Activated T-cell treated with anti-CD3 and anti-CD28 coated beads, Interleukin-2, amount 50 U/mL, for 4 hours (primary cell): ENCODE data around the gene OPRL1. TPM values are rescaled to one million over a fixed set of nuclear protein-coding genes. Genes with fewer than 3 reads are reported as not detected.
"Not testable (repeated sequence)": the region's sequence is repeated elsewhere in the genome, so short reads cannot be mapped to it uniquely, and the experiment has no call there.

Experiments
- ATAC-seq, 2 donors: fragments of 200-7000 bp; cut with Tn5 transposase; one replicate each; pipeline ENCODE4 v1.10.0; 2021
- DNase-seq: peaks from one replicate; pipeline ENCODE4 v3.0.0-alpha.2; 2020
- H3K27me3 Mint-ChIP-seq: one replicate; pipeline ENCODE4 v1.8.0; 2021; ENCODE audit warnings: low read depth, mixed read lengths
- H3K36me3 Mint-ChIP-seq: one replicate; pipeline ENCODE4 v1.8.0; 2022; ENCODE audit warnings: mixed read lengths; ENCODE audit not compliant: insufficient read depth
- H3K4me1 Mint-ChIP-seq: one replicate; pipeline ENCODE4 v1.8.0; 2021; ENCODE audit warnings: low read depth, mixed read lengths
- H3K4me3 Mint-ChIP-seq: one replicate; pipeline ENCODE4 v1.8.0; 2021; ENCODE audit warnings: mild to moderate bottlenecking, moderate library complexity, mixed read lengths
- H3K9me3 Mint-ChIP-seq: one replicate; pipeline ENCODE4 v1.8.0; 2021; ENCODE audit warnings: mixed read lengths
- total RNA-seq, 3 donors: library from RNA; stranded (reverse); gene quantifications; one replicate each; pipeline ENCODE4 v1.2.1, GENCODE V29; 2021

OPRL1 gene
- total RNA-seq, 3 donors from 2014 or later = 0.05 to 0.11 TPM; not detected in 1

DNA sequence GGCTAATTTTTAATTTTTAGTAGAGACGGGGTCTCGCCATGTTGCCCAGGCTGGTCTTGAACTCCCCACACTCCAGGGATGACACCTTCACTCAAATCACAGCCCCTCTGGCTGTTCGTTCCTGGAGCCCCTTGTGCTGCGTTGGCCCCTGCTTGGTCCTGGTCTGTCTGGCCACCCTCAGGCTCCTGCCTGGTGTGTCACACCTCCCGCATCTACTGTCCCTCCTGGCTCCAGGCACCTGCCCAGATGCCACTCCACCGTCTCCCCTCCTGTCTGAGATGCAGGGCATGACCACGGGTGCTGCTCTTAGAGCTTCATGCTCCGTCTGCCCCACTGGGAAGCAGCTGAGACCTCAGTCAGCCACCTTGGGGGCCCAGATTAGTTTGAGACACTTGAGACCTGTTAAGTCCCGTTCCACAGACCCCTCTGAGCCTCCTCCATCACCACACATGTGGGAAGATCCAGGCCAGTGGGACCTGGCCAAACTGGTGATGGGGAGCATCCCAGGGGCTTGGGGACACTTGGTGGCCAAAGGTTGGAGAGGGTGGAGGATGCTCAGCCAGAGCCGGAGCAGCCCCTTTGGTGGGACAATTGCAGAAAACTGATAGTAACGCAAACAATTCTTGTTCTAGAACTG is 49.4 kb downstream of the OPRL1 start:
- H3K36me3 Mint-ChIP-seq = no peaks in the 10 kb centered on the region
- H3K27me3 Mint-ChIP-seq = peaks cover 23% of the 10 kb centered on the region
- no peaks in the 10 kb centered on the region for H3K4me1 Mint-ChIP-seq
- DNase-seq = no peak
- H3K9me3 Mint-ChIP-seq = no peaks in the 10 kb centered on the region
- no peak overlapping the region for H3K4me3 Mint-ChIP-seq
- ATAC-seq = no peak

GRCh38 chr20:64130271-64130670 is 50.4 kb downstream of the OPRL1 start:
- Mint-ChIP-seq H3K36me3 (no peaks in the 10 kb centered on the region), H3K27me3 (peaks cover 19% of the 10 kb centered on the region), H3K4me1 (no peaks in the 10 kb centered on the region), H3K9me3 (no peaks in the 10 kb centered on the region), H3K4me3 (no peak overlapping the region)
- DNase-seq = no peak
- no peak for ATAC-seq

DNA sequence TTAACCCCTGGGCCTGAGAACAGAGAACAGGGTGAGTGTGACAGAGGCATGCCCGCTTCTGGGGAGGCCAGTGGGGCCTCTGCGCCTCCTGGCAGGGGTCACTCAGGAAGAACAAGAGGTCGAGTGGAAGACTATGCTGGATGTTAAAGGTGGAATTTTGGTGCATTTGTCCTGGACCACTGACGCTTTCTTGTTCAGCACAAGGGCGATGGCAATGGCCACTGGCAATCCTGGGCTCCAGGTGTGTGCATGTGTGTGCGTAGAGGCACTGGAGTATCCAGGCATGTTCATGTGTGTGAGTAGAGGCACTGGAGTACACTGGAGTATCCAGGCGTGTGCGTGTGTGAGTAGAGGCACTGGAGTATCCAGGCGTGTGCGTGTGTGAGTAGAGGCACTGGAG is 51.0 kb downstream of the OPRL1 start:
- Mint-ChIP-seq H3K9me3 (no peaks in the 10 kb centered on the region), H3K27me3 (peaks cover 18% of the 10 kb centered on the region), H3K36me3 (no peaks in the 10 kb centered on the region), H3K4me3 (no peak overlapping the region), H3K4me1 (no peaks in the 10 kb centered on the region)
- ATAC-seq (no peak), DNase-seq (no peak)

DNA sequence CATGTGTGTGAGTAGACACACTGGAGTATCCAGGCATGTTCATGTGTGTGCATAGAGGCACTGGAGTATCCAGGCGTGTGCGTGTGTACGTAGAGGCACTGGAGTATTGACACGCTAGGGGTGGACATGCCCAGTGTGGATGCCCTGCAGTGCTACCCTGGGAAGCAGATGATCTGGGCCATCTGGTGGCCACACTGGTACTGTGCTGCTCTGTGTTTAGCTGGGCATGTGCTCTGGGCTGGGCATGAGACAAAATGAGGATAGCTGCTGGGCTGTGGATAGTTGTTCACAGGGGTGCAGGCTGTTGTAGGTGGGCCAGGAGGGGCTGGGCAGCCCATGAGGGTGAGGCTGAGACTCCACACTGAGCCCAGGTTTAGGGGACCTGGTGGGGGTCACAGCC is 51.5 kb downstream of the OPRL1 start:
- H3K27me3 Mint-ChIP-seq = peaks cover 18% of the 10 kb centered on the region
- DNase-seq (peak; percentile 1), ATAC-seq (no peak)
- no peaks in the 10 kb centered on the region for H3K9me3 Mint-ChIP-seq
- no peak overlapping the region for H3K4me3 Mint-ChIP-seq
- H3K36me3 Mint-ChIP-seq = no peaks in the 10 kb centered on the region
- no peaks in the 10 kb centered on the region for H3K4me1 Mint-ChIP-seq

DNA sequence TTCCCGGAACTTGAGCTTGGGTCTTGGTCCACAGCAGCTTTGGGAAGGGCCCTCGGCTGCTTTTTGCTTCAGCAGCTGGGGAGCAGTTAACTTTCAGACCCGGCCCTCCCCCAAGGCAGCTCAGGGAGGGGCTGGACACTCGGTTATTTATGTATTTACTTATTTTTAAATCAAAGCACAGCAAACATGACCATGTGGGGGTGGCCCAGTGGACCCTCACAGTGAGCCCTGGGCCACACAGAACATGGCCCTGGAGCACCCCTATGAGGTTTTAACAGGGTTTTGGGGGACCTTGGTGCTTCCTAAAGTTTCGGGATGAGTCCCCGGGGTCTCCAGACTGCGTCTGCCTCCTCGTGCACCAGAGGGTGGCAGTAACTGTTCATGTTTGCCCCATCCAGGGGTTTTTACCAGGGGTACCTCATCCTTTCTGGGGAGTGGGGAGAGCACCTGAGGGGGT is 54.1 kb downstream of the OPRL1 start:
- peak; percentile 1 for DNase-seq
- ATAC-seq = no peak
- Mint-ChIP-seq H3K9me3 (no peaks in the 10 kb centered on the region), H3K4me1 (no peaks in the 10 kb centered on the region), H3K27me3 (peaks cover 12% of the 10 kb centered on the region), H3K36me3 (no peaks in the 10 kb centered on the region), H3K4me3 (no peak overlapping the region)

GRCh38 chr20:64134744-64135143 is 54.9 kb downstream of the OPRL1 start:
- H3K36me3 Mint-ChIP-seq, H3K4me1 Mint-ChIP-seq, DNase-seq, H3K9me3 Mint-ChIP-seq, H3K4me3 Mint-ChIP-seq, H3K27me3 Mint-ChIP-seq, ATAC-seq: not testable (repeated sequence)

- ATAC-seq (no peak), DNase-seq (peak; percentile 2)
- no peaks in the 10 kb centered on the region for H3K4me1 Mint-ChIP-seq
- no peaks in the 10 kb centered on the region for H3K9me3 Mint-ChIP-seq
- H3K4me3 Mint-ChIP-seq = no peak overlapping the region
- peaks cover 7% of the 10 kb centered on the region for H3K27me3 Mint-ChIP-seq
- H3K36me3 Mint-ChIP-seq = no peaks in the 10 kb centered on the region
These were observed 56.3 kb downstream of the OPRL1 start for GRCh38 chr20:64136004-64136710.

DNA sequence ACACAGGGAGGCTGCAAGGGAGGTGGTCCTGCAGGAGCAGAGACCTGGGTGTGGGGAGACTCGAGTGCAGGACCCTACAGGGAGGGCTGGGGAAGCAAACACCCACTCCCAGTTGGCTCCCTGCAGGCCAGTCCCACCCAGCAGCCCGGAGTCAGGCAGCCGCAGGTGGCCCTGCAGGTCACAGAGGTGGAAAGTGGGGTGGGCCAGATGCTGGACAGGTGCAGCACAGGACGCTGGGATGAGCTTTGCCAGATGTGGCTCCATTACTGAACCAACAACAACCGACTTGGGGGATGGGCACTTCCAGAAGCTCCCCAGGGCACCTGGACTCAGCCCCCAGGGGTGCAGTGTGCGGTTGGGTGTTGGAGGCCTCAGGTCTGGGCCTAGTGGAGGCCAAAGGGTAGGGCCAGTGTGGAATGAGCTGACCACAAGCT is 57.7 kb downstream of the OPRL1 start:
- DNase-seq (peak; percentile 1), ATAC-seq (no peak)
- H3K4me3 Mint-ChIP-seq = no peak overlapping the region
- no peaks in the 10 kb centered on the region for H3K4me1 Mint-ChIP-seq
- no peaks in the 10 kb centered on the region for H3K36me3 Mint-ChIP-seq
- H3K27me3 Mint-ChIP-seq = peaks cover 6% of the 10 kb centered on the region
- H3K9me3 Mint-ChIP-seq = no peaks in the 10 kb centered on the region

- H3K4me3 Mint-ChIP-seq = no peak overlapping the region
- ATAC-seq = no peak
- no peaks in the 10 kb centered on the region for H3K9me3 Mint-ChIP-seq
- no peak for DNase-seq
- peaks cover 6% of the 10 kb centered on the region for H3K27me3 Mint-ChIP-seq
- no peaks in the 10 kb centered on the region for H3K4me1 Mint-ChIP-seq
- H3K36me3 Mint-ChIP-seq = no peaks in the 10 kb centered on the region
These were observed 58.5 kb downstream of the OPRL1 start for GRCh38 chr20:64138276-64138815.

GRCh38 chr20:64139199-64140060 is 59.5 kb downstream of the OPRL1 start:
- H3K9me3 Mint-ChIP-seq = peaks cover 3% of the 10 kb centered on the region
- H3K36me3 Mint-ChIP-seq = peaks cover 2% of the 10 kb centered on the region
- ATAC-seq (no peak), DNase-seq (no peak)
- no peak overlapping the region for H3K4me3 Mint-ChIP-seq
- H3K27me3 Mint-ChIP-seq = peaks cover 6% of the 10 kb centered on the region
- no peaks in the 10 kb centered on the region for H3K4me1 Mint-ChIP-seq

DNA sequence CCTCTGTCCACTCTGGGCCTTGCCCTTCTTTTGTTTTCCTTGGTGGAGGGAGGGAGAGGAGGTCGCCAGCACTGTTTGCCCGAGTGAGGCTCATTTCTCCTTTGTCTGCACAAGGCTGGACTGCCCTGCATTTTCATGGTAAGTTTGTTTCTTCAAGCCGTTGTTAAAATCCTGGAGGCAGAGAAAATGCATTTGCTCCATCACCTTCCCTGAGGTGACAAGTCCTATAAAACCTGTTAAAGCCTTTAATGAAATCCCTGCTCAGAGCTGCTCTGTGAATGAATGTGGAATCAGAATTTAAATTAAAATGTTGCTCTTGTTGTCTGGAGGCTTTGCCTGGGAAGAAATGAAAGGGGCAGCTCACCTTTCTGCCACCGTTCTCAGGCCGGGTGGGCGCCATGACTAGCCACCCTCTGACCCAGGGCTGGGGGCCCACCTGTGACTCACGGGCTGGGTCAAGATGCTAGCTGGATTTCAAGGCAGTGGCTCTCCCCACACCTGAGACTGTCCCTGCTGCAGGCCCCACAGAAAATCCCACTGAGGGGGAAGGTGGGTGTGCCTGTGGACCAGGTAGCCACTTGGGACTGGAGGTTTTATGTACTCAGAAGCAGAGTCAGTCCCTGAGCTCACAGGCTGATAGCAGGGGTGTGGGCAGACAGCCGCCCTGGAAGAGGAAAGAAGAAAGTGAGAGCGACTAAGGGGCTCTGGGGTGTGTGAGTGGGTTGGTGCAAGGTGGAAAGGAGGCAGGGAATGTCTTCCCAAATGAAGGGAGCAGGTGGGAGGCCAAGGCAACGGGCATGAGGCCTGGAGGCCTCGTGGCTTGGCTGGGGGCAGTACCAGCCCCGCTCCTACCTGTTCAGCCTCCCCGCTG is 60.4 kb downstream of the OPRL1 start:
- DNase-seq (no peak), ATAC-seq (no peak)
- Mint-ChIP-seq H3K4me1 (no peaks in the 10 kb centered on the region), H3K9me3 (peaks cover 11% of the 10 kb centered on the region), H3K36me3 (peaks cover 2% of the 10 kb centered on the region), H3K27me3 (peaks cover 6% of the 10 kb centered on the region), H3K4me3 (no peak overlapping the region)

DNA sequence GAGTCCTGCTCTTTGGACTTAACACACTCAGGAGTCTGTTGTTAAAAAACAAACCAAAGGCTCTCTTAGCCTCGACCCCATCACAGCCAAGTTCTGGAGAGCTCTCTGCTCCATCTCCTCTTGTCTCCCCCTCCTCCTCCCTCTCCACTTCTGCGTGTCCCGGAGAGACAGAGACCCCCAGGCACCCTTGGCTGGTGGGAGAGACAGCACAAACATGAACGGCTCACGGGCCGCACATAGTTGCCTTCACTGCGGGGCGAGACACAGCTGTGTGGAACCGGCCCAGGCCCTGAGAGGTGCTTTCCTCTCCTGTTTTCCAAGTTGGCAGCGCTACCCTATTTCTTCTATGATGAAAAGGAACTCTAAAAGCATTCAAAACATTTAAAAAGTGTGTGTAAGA is 61.1 kb downstream of the OPRL1 start:
- Mint-ChIP-seq H3K9me3 (peaks cover 11% of the 10 kb centered on the region), H3K4me1 (no peaks in the 10 kb centered on the region), H3K4me3 (no peak overlapping the region), H3K36me3 (peaks cover 2% of the 10 kb centered on the region), H3K27me3 (peaks cover 6% of the 10 kb centered on the region)
- no peak for DNase-seq
- ATAC-seq = no peak

- peaks cover 11% of the 10 kb centered on the region for H3K9me3 Mint-ChIP-seq
- H3K4me3 Mint-ChIP-seq = no peak overlapping the region
- ATAC-seq (no peak), DNase-seq (no peak)
- H3K36me3 Mint-ChIP-seq = peaks cover 2% of the 10 kb centered on the region
- peaks cover 6% of the 10 kb centered on the region for H3K27me3 Mint-ChIP-seq
- no peaks in the 10 kb centered on the region for H3K4me1 Mint-ChIP-seq
These were observed 62.7 kb downstream of the OPRL1 start for GRCh38 chr20:64142590-64142989.
